CD8-positive, alpha-beta memory T cell (primary cell): ENCODE measurements around the gene ZC2HC1C. TPM values are rescaled to one million over a fixed set of nuclear protein-coding genes. Genes with fewer than 3 reads are reported as not detected.

Experiments
- CTCF ChIA-PET: fragments of 350-600 bp; sonication (Branson Sonifier 250); formaldehyde crosslinking; loops from one replicate; lab custom pipeline; 2021; ENCODE audit warnings: antibody characterized with exemption; lab: Charles Lee
- POLR2A ChIA-PET: fragments of 350-600 bp; sonication (Branson Sonifier 250); formaldehyde crosslinking; loops from one replicate; lab custom pipeline; 2021; ENCODE audit warnings: antibody characterized with exemption; lab: Charles Lee
- DNase-seq, 5 donors: peaks; one replicate each; pipeline versions ENCODE4 v3.0.0 to v3.0.0-alpha.2; 2020 to 2022; ENCODE audit warnings: mixed read lengths in 1 of 5
- H3K27ac ChIP-seq: one replicate; pipeline ENCODE4 v1.7.0; 2013; ENCODE audit warnings: low read depth, mild to moderate bottlenecking, low read length, moderate library complexity
- H3K27me3 ChIP-seq: 2 replicates; pipeline ENCODE4 v1.7.0; 2013; ENCODE audit warnings: low read length, mild to moderate bottlenecking; ENCODE audit not compliant: insufficient read depth, poor library complexity, severe bottlenecking
- H3K36me3 ChIP-seq: 2 replicates; pipeline ENCODE4 v1.7.0; 2013; ENCODE audit warnings: mild to moderate bottlenecking, low read length, moderate library complexity; ENCODE audit not compliant: insufficient read depth
- H3K4me1 ChIP-seq: 2 replicates; pipeline ENCODE4 v1.7.0; 2013; ENCODE audit warnings: mild to moderate bottlenecking, low read length, moderate library complexity; ENCODE audit not compliant: insufficient read depth
- H3K4me3 ChIP-seq: 2 replicates; pipeline ENCODE4 v1.7.0; 2013; ENCODE audit warnings: mild to moderate bottlenecking, low read length
- H3K9me3 ChIP-seq: 2 replicates; pipeline ENCODE4 v1.7.0; 2013; ENCODE audit warnings: mild to moderate bottlenecking, low read length
- H3K27ac Mint-ChIP-seq, 8 donors: one replicate each; pipeline ENCODE4 v1.8.0; 2020 to 2021; ENCODE audit warnings: mixed read lengths in 8 of 8, mild to moderate bottlenecking in 6 of 8, inconsistent platforms in 3 of 8, moderate library complexity in 3 of 8
- H3K27me3 Mint-ChIP-seq, 2 donors: one replicate each; pipeline ENCODE4 v1.8.0; 2020 to 2021; ENCODE audit warnings: mixed read lengths in 2 of 2, mild to moderate bottlenecking in 1 of 2, moderate library complexity in 1 of 2
- H3K36me3 Mint-ChIP-seq, 3 donors: one replicate each; pipeline ENCODE4 v1.8.0; 2020 to 2021; ENCODE audit warnings: mixed read lengths in 3 of 3, inconsistent platforms in 1 of 3, mild to moderate bottlenecking in 1 of 3
- H3K4me1 Mint-ChIP-seq, 3 donors: one replicate each; pipeline ENCODE4 v1.8.0; 2020 to 2021; ENCODE audit warnings: mixed read lengths in 3 of 3, inconsistent platforms in 1 of 3, mild to moderate bottlenecking in 1 of 3
- H3K4me3 Mint-ChIP-seq, 7 donors: one replicate each; pipeline ENCODE4 v1.8.0; 2020 to 2021; ENCODE audit warnings: mixed read lengths in 7 of 7, mild to moderate bottlenecking in 6 of 7, moderate library complexity in 4 of 7, inconsistent platforms in 2 of 7
- H3K9me3 Mint-ChIP-seq, 5 donors: one replicate each; pipeline ENCODE4 v1.8.0; 2020 to 2022; ENCODE audit warnings: mixed read lengths in 5 of 5, mild to moderate bottlenecking in 3 of 5, moderate library complexity in 2 of 5, inconsistent platforms in 1 of 5
- polyA plus RNA-seq: library from polyadenylated mRNA; unstranded; fragments of 300-500 nt; fragmentation: Illumina TruSeq; gene quantifications from one replicate; pipeline ENCODE4 v1.2.3, GENCODE V29; 2021
- total RNA-seq, 2 experiments: library from RNA; stranded (reverse); gene quantifications; one replicate each; pipeline ENCODE4 v1.2.3, GENCODE V29; 2021

ZC2HC1C gene
- total and polyA plus RNA-seq, 3 experiments from 2014 or later = 0.81 to 2.2 (median 1.1) TPM

DNA sequence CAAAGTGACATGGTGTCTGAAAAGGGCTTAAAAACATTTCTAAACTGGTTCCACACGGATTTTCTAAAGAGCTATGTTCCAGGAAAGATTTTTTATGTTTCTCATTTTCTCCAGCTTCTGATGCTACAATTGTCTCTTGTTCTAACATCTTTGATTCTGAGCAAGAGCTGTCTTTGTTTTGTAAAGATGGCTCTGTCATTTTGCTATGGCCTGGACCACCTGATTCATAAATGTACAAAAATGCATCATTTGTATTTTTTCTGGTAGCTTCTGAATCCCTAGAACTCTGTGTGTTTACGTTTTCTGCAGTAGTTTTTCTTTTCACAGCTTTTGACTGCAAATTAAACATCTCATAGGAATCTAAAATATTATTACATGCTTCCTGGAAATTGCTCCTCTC is 21.3 kb upstream of the ZC2HC1C start:
- Mint-ChIP-seq H3K36me3 (peaks cover 0 to 13% (median 4%) of the 10 kb centered on the region in 3 donors), H3K27ac (no peak overlapping the region), H3K4me3 (no peak overlapping the region), H3K27me3 (no peaks in the 10 kb centered on the region), H3K4me1 (peaks cover 53 to 75% (median 74%) of the 10 kb centered on the region in 3 donors), H3K9me3 (no peaks in the 10 kb centered on the region)
- no peak overlapping the region for H3K4me3 ChIP-seq
- no peaks in the 10 kb centered on the region for H3K36me3 ChIP-seq
- H3K27ac ChIP-seq = no peak overlapping the region
- DNase-seq = no peak
- no peaks in the 10 kb centered on the region for H3K27me3 ChIP-seq
- no peaks in the 10 kb centered on the region for H3K9me3 ChIP-seq
- peaks cover 20% of the 10 kb centered on the region for H3K4me1 ChIP-seq
- ChIA-PET POLR2A (interaction anchor here (0.6 kb wide), 1 partner anchor 14 kb away, joined by 3 read pairs; no protein-coding TSS in a partner anchor), CTCF (no interaction called here)

DNA sequence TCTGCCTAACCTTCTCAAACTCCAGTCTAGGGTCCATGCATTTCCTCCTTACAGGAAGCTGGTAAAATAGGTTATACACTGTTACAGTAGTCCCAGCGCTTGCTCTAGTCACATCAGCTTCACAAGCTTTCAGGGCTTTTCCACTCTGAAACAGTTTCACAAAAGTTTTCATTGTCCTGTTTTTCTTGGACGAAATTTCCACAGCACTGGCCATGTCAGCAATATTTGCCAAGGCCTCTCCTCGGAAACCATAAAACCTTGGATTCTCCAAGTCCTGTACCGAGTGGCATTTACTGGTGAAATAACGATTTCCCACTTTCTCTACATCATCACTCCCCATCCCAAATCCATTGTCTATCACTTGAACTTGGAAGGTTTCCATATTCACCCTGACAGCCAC is 20.3 kb upstream of the ZC2HC1C start:
- peaks cover 0 to 16% (median 4%) of the 10 kb centered on the region in 3 donors for H3K36me3 Mint-ChIP-seq
- POLR2A ChIA-PET = interaction anchor here (0.5 to 3.3 kb wide), 2 partner anchors 15 to 210 kb away, joined by 6 to 12 read pairs; partner anchors contain the start of gene ACYP1

DNA sequence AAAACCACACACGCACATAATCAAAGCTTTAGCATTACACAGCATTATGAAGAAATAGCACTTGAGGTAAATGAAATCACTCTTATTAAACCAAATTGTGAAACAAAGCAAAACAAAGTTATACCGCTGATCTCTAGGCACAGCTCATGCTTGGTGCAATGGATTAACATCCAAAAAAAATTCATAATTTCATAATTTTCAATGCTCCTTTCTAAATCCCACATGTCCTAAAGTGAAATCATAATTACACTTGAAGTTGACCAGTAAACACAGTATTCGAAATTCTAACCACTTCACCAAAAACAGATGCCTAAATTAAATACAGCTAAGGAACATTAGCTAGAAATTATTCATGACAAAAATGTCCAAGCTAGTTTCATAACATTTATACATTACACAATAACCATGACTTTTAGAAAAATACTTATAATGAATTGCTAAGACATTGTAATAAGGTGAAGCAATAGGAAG is 19.7 kb upstream of the ZC2HC1C start:
- Mint-ChIP-seq H3K4me3 (peak overlapping the region; percentile 80 to 95 (median 86)), H3K27ac (peak overlapping the region in 5 of 8 donors; percentile 2 to 84 (median 50)), H3K27me3 (no peaks in the 10 kb centered on the region), H3K36me3 (peaks cover 0 to 14% (median 4%) of the 10 kb centered on the region in 3 donors), H3K4me1 (peaks cover 45 to 68% (median 63%) of the 10 kb centered on the region in 3 donors), H3K9me3 (no peaks in the 10 kb centered on the region)
- Histone ChIP-seq H3K4me3 (peak overlapping the region; percentile 13), H3K4me1 (peaks cover 16% of the 10 kb centered on the region), H3K27ac (no peak overlapping the region), H3K27me3 (no peaks in the 10 kb centered on the region), H3K9me3 (no peaks in the 10 kb centered on the region), H3K36me3 (no peaks in the 10 kb centered on the region)
- POLR2A ChIA-PET = interaction anchor here (0.5 to 3.3 kb wide), 2 partner anchors 14 to 211 kb away, joined by 6 to 12 read pairs; partner anchors contain the start of gene ACYP1
- no peak for DNase-seq
- CTCF ChIA-PET = interaction anchor here (1.5 kb wide), 1 partner anchor 38 kb away, joined by 3 read pairs; no protein-coding TSS in a partner anchor

More for the DNA sequence above, 20.3 kb upstream of the ZC2HC1C start:
- H3K4me1 ChIP-seq = peaks cover 19% of the 10 kb centered on the region
- H3K4me3 ChIP-seq = no peak overlapping the region
- H3K4me1 Mint-ChIP-seq = peaks cover 49 to 74% (median 70%) of the 10 kb centered on the region in 3 donors
- no peaks in the 10 kb centered on the region for H3K36me3 ChIP-seq
- DNase-seq = no peak
- peak overlapping the region in 1 of 7 donors; percentile 91 for H3K4me3 Mint-ChIP-seq
- no peaks in the 10 kb centered on the region for H3K9me3 Mint-ChIP-seq
- H3K27me3 ChIP-seq = no peaks in the 10 kb centered on the region
- CTCF ChIA-PET = interaction anchor here (1.5 kb wide), 1 partner anchor 39 kb away, joined by 3 read pairs; no protein-coding TSS in a partner anchor
- peak overlapping the region in 1 of 8 donors; percentile 64 for H3K27ac Mint-ChIP-seq
- no peaks in the 10 kb centered on the region for H3K9me3 ChIP-seq
- no peak overlapping the region for H3K27ac ChIP-seq
- no peaks in the 10 kb centered on the region for H3K27me3 Mint-ChIP-seq

DNA sequence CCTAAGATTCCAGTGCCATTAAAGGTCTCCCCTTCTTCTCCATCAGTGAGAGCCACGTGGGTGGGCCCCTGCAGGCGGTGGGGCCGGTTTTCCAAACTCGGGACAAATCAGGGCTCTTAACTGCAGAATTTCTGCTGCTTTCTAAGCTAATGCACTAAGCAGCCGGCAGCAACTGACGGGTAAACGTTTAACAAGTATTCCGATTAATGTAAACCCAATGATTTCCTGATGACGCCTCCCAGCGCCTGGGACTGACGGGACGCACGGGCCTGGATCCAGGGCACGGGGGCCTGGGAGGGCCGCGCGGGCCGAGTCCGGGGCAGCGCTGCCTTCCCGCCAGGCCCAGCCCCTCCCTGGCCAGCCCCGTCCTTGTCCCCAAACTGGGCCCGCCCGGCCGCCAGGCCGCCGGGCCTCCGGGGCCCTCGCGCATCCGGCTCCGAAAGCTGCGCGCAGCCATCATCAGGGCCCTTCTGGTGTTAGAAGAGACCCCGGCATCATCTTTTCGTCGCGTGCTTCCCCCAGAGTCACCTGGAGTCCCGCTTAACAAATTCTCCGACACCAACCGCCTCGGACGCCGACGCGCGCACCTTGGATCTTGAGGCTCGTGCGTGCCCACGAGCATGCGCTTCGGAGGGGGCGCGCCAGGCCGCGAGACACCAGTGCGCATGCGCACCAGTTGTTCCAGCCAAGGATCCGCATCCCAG is 18.4 kb upstream of the ZC2HC1C start, which contains the start of gene MLH3:
MLH3 (minus strand) TSS at position 616 of the 704 bp plus-strand sequence. CDS start 1,812 bp downstream, outside the sequence.
- no peaks in the 10 kb centered on the region for H3K27me3 Mint-ChIP-seq

DNA sequence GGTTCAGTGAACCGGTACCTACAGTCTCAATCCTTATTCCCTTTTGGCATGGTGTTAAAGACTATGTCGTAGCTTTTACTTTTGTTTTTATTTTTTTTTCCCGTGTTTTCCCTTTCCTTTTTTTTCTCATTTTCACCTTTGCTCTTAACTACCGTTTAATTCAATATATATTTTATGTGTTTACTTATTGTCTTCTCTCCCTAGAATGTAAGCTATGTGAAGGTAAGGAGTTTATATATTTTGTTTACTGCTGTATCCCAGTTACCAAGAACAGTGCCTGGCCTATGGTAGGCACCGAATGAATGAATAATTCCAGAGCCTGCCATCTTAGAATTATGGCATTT is 17.9 kb upstream of the ZC2HC1C start:
- Histone ChIP-seq H3K36me3 (no peaks in the 10 kb centered on the region), H3K4me1 (peaks cover 16% of the 10 kb centered on the region), H3K4me3 (peak overlapping the region; percentile 71), H3K9me3 (no peaks in the 10 kb centered on the region), H3K27ac (peak overlapping the region; percentile 79), H3K27me3 (no peaks in the 10 kb centered on the region)
- H3K36me3 Mint-ChIP-seq = peaks cover 0 to 17% (median 5%) of the 10 kb centered on the region in 3 donors
- H3K27me3 Mint-ChIP-seq = no peaks in the 10 kb centered on the region
- DNase-seq = no peak
- ChIA-PET POLR2A (interaction anchor here (0.5 to 3.3 kb wide), 5 partner anchors 12 to 510 kb away, joined by 3 to 12 read pairs (median 5); partner anchors contain the start of genes ACYP1 and EIF2B2), CTCF (interaction anchor here (1.1 to 1.4 kb wide), 2 partner anchors 11 to 14 kb away, joined by 3 read pairs; no protein-coding TSS in a partner anchor)
- no peaks in the 10 kb centered on the region for H3K9me3 Mint-ChIP-seq
- peak overlapping the region; percentile 91 to 95 (median 94) for H3K4me3 Mint-ChIP-seq
- peaks cover 34 to 52% (median 49%) of the 10 kb centered on the region in 3 donors for H3K4me1 Mint-ChIP-seq
- H3K27ac Mint-ChIP-seq = peak overlapping the region; percentile 86 to 96 (median 95)

More for the DNA sequence above, 18.4 kb upstream of the ZC2HC1C start, which contains the start of gene MLH3:
- DNase-seq = peak; percentile 75 to 87 (median 77)
- Mint-ChIP-seq H3K27ac (peak within 1 kb of the TSS; percentile 86 to 96 (median 95)), H3K4me3 (peak within 1 kb of the TSS; percentile 91 to 95 (median 94)), H3K4me1 (peaks cover 39 to 56% (median 52%) of the 10 kb centered on the region in 3 donors), H3K36me3 (peaks cover 0 to 17% (median 4%) of the 10 kb centered on the region in 3 donors), H3K9me3 (no peaks in the 10 kb centered on the region)
- ChIA-PET POLR2A (interaction anchor here (0.5 to 3.3 kb wide), 3 partner anchors 13 to 288 kb away, joined by 3 to 12 read pairs (median 5); partner anchors contain the start of genes ACYP1 and EIF2B2), CTCF (interaction anchor here (1.1 to 1.4 kb wide), 2 partner anchors 11 to 14 kb away, joined by 3 read pairs; no protein-coding TSS in a partner anchor)
- peaks cover 16% of the 10 kb centered on the region for H3K4me1 ChIP-seq
- peak within 1 kb of the TSS; percentile 79 for H3K27ac ChIP-seq
- H3K36me3 ChIP-seq = no peaks in the 10 kb centered on the region
- H3K27me3 ChIP-seq = no peaks in the 10 kb centered on the region
- H3K4me3 ChIP-seq = peak within 1 kb of the TSS; percentile 71
- H3K9me3 ChIP-seq = no peaks in the 10 kb centered on the region

DNA sequence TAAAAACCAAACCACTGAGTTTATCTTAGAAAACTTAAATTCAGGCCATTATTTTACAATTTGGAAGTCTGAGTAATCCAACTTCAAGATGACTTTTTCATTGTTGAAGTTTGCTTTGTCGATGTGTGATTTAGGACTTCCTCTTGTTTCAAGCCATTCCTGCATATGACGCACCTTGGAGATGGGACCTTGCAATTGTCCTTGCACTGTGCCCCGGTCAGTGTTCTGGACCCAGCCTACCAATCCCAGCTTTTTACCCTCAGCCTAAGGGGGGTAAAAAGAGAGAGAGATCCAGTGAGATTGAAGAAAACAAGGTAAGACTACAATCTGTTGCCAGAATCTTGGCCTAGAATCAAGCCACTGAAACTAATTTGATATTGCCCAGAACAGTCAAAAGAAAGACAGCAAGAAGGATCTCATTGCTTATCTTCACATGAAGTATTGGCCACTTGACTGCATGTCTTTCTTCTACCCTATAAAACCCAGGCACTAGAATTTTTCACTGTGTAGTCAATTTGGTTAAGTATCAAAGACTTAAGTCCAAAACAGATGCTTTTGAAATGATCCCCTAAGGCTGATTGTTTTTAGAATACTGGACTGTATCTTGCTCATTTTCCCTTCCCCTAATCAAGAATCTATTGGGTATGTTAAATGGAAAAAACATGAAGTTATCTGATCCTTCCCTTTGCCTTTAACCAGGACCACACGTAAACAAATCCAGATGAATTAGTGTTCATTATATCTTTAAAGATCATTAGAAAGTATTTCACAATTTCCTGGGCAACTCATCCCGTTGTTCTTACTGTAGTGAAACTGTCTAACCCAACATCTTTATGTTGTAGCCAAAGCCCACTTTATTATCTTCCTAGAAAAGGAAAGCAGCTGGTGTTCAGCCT is 15.8 kb upstream of the ZC2HC1C start:
- H3K36me3 ChIP-seq = no peaks in the 10 kb centered on the region
- H3K4me3 ChIP-seq = no peak overlapping the region
- no peaks in the 10 kb centered on the region for H3K9me3 ChIP-seq
- H3K4me1 Mint-ChIP-seq = peaks cover 20 to 36% (median 30%) of the 10 kb centered on the region in 3 donors
- no peak overlapping the region for H3K27ac ChIP-seq
- H3K4me1 ChIP-seq = peaks cover 16% of the 10 kb centered on the region
- CTCF ChIA-PET = no interaction called here
- H3K4me3 Mint-ChIP-seq = peak overlapping the region in 1 of 7 donors; percentile 63
- H3K27me3 ChIP-seq = no peaks in the 10 kb centered on the region
- H3K9me3 Mint-ChIP-seq = no peaks in the 10 kb centered on the region
- no peak for DNase-seq
- POLR2A ChIA-PET = no interaction called here
- H3K27me3 Mint-ChIP-seq = no peaks in the 10 kb centered on the region
- peak overlapping the region in 2 of 8 donors; percentile 61 to 64 for H3K27ac Mint-ChIP-seq
- peaks cover 0 to 18% (median 2%) of the 10 kb centered on the region in 3 donors for H3K36me3 Mint-ChIP-seq

DNA sequence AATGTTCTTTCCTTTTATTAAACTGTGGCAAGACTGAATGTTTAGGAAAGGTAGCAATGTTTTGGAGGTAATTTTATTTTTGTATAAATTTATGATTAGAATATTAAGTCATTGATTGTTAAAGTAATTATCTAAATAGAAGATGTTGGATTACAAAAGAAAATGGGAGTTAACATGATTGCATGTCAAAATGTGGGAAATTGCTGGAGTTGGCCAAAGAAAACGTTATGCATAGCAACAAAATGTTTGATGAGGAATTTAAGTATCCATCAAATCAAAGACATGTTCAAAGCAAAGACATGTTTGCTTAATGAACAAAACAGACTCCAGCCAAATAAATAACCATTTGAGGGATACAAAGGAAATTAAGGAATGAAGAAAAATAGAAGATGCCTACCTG is 15.0 kb upstream of the ZC2HC1C start:
- H3K27me3 Mint-ChIP-seq = no peaks in the 10 kb centered on the region
- POLR2A ChIA-PET = interaction anchor here (0.6 kb wide), 1 partner anchor 291 kb away, joined by 5 read pairs; the partner anchor contains the start of gene YLPM1

More for the DNA sequence above, 15.0 kb upstream of the ZC2HC1C start:
- H3K36me3 ChIP-seq = no peaks in the 10 kb centered on the region
- Mint-ChIP-seq H3K36me3 (peaks cover 0 to 18% (median 2%) of the 10 kb centered on the region in 3 donors), H3K4me1 (peaks cover 17 to 33% (median 22%) of the 10 kb centered on the region in 3 donors), H3K9me3 (no peaks in the 10 kb centered on the region), H3K27ac (peak overlapping the region in 1 of 8 donors; percentile 61), H3K4me3 (no peak overlapping the region)
- H3K27me3 ChIP-seq = no peaks in the 10 kb centered on the region
- CTCF ChIA-PET = no interaction called here
- no peaks in the 10 kb centered on the region for H3K9me3 ChIP-seq
- H3K4me1 ChIP-seq = peaks cover 13% of the 10 kb centered on the region
- DNase-seq = no peak
- no peak overlapping the region for H3K27ac ChIP-seq
- no peak overlapping the region for H3K4me3 ChIP-seq
